GM06990 (cell line): ENCODE measurements around the gene NGRN.
"Not testable (repeated sequence)": the region's sequence is repeated elsewhere in the genome, so short reads cannot be mapped to it uniquely, and the experiment has no call there.

Experiments
- DNase-seq: peaks from one replicate; pipeline ENCODE4 v3.0.0-alpha.2; 2011; ENCODE audit not compliant: insufficient read length; ENCODE audit errors: extremely low read depth
- H3K27me3 ChIP-seq: replicated peaks from 2 replicates; pipeline ENCODE4 v1.6.0; 2011; ENCODE audit warnings: low read length; ENCODE audit not compliant: control insufficient read depth, insufficient read depth
- H3K36me3 ChIP-seq: 2 replicates; pipeline ENCODE4 v1.5.1; 2011; ENCODE audit warnings: low read length; ENCODE audit not compliant: control insufficient read depth, insufficient read depth
- H3K4me3 ChIP-seq: replicated peaks from 2 replicates; pipeline ENCODE4 v1.5.1; 2011; ENCODE audit warnings: low read depth, mild to moderate bottlenecking, control low read depth, low read length
- TF ChIP-seq, protein P1 (sequence below): IDR thresholded peaks from 2 replicates; pipeline ENCODE4 v1.5.1; 2011; ENCODE audit warnings: low read length, control low read depth, mild to moderate bottlenecking, inconsistent platforms; ENCODE audit not compliant: insufficient read depth, poor library complexity, severe bottlenecking

NGRN gene

DNA sequence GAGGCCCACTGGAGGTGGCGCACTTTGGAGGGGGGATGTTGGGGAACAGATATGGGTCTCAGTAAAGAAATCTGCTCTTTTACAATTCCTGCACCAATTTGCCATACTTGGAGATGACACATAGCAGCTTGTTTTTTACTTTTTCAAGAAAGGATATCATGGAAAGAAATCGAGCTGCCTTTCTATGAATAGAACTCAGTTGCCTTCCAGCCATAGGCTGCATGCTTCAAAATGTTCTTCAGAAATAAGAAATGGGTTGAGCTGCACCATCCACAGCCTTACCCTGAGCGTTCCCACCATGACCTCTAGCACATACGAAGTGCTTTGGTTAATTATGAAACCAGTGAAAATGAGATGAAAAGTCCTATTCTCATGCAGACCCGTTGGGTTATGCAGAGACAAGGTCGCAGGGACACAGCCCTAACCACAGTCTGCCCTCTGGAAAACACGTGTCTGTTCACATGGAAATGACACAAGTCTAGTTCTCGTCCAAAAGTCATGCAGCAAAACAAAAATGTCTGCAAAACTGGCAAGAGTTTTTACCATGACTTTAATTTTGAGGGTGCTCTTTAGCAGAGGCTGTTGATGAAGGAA is 36.3 kb downstream of the NGRN start:
- no peak for DNase-seq
- TF ChIP-seq, protein P1, sequence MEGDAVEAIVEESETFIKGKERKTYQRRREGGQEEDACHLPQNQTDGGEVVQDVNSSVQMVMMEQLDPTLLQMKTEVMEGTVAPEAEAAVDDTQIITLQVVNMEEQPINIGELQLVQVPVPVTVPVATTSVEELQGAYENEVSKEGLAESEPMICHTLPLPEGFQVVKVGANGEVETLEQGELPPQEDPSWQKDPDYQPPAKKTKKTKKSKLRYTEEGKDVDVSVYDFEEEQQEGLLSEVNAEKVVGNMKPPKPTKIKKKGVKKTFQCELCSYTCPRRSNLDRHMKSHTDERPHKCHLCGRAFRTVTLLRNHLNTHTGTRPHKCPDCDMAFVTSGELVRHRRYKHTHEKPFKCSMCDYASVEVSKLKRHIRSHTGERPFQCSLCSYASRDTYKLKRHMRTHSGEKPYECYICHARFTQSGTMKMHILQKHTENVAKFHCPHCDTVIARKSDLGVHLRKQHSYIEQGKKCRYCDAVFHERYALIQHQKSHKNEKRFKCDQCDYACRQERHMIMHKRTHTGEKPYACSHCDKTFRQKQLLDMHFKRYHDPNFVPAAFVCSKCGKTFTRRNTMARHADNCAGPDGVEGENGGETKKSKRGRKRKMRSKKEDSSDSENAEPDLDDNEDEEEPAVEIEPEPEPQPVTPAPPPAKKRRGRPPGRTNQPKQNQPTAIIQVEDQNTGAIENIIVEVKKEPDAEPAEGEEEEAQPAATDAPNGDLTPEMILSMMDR: no peak
- Histone ChIP-seq H3K4me3 (no peak overlapping the region), H3K27me3 (no peaks in the 10 kb centered on the region), H3K36me3 (no peaks in the 10 kb centered on the region)

DNA sequence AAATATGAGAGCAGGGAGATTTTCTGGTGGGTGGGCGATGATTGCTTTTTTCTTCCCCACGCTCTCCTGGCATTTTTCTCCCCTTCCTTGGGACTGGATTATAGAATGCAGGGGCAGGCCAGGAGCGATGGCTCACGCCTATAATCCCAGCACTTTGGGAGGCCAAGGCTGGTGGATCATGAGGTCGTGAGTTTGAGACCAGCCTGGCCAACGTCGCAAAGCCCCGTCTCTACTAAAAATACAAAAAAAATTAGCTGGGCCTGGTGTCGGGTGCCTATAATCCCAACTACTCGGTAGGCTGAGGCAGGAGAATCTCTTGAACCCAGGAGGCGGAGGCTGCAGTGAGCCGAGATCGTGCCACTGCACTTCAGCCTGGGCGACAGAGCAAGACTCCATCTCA is 39.9 kb downstream of the NGRN start:
- H3K4me3 ChIP-seq, DNase-seq, H3K36me3 ChIP-seq, H3K27me3 ChIP-seq: not testable (repeated sequence)

DNA sequence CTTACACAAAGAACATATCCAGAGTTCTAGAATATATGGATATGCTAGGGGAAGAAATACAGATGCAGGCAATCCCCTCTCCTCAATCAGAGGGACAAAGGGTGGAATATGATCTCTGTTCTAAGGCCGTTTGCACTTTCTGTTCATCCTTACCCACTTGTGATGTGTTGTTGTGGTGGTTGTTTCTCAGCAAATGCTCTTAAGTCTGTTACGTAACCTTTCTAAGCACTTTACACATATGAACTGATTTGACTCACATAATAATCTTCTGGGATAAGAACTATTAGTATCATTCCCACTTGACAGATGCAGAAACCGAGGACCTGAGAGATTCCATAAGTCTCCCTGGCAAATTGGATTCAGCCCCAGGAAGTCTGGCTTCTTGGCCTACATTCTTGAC is 40.5 kb downstream of the NGRN start:
- H3K36me3 ChIP-seq: no peaks in the 10 kb centered on the region

DNA sequence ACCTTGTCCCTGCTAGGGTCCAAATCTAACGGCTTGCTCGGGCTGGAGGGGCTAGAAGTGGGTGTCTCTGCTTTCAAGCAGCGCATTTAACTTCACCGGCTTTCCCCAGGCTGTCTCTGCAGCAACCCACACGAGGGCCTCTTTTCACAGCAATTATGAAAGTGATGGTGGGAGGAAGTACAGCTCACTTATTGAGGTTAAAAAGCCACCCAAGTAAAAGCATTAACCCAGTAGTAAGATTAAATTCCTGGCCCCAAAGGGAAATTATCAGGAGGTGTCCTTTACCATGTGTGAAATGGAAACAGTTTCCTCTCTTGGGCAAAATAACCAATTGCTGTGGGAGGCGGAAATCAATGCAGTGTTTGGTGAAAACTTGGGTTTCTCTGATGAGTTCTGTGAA is 41.1 kb downstream of the NGRN start:
- no peaks in the 10 kb centered on the region for H3K36me3 ChIP-seq
- DNase-seq: no peak
- H3K27me3 ChIP-seq: no peaks in the 10 kb centered on the region
- H3K4me3 ChIP-seq: no peak overlapping the region
- TF ChIP-seq, protein P1: peak; percentile 12

More for the DNA sequence above, 40.5 kb downstream of the NGRN start:
- no peak for DNase-seq
- no peaks in the 10 kb centered on the region for H3K27me3 ChIP-seq
- TF ChIP-seq, protein P1: no peak
- H3K4me3 ChIP-seq: no peak overlapping the region

DNA sequence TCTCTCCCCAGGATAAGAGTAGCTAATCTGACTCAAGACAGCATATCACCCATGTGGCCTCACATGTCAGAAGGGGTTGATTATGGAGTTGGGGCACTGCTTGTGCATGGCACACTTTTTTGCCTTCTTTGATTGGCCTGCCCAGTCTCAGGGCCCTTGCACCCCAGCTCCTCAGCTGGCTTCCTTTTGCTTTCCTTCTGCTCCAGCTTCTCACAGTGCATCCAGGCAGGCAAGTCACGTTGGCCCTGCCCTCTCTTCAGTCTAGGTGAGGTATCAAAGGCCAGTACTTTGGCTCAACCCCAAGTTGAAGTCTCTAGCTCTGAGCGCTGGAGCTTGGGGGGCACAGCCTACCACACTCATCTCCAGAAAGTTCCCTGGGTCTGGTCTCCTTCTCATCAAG is 42.2 kb downstream of the NGRN start:
- Histone ChIP-seq H3K36me3 (no peaks in the 10 kb centered on the region), H3K4me3 (no peak overlapping the region), H3K27me3 (no peaks in the 10 kb centered on the region)
- TF ChIP-seq, protein P1: no peak
- DNase-seq: no peak

DNA sequence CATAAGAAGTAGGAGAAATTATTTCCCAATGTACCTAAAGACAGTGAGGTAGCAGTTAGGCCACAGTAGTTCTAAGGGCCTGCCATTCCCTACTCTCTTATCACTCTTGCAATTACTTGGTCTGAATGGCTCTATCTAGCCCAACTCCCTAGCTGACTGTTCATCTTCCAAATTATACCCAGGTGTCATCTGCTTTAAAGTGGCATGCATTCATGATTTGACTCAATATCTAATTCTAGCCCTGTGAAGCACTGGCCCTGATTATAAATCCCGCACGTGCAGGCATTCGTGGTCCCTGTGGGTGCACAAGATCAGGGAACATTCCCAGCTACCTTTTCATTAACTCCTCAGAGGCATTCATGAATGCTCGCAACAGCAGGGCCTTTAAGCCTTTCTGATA is 43.5 kb downstream of the NGRN start:
- DNase-seq: no peak
- no peaks in the 10 kb centered on the region for H3K36me3 ChIP-seq
- no peaks in the 10 kb centered on the region for H3K27me3 ChIP-seq

More for the DNA sequence above, 43.5 kb downstream of the NGRN start:
- TF ChIP-seq, protein P1: no peak
- H3K4me3 ChIP-seq: no peak overlapping the region
